Neuron (in vitro differentiated cells): Measurements from ENCODE around the gene CADPS2.

Experiments
- H2AFZ ChIP-seq: one replicate; pipeline ENCODE4 v1.6.1; 2013; ENCODE audit warnings: low read depth, mild to moderate bottlenecking, inconsistent platforms, low read length, moderate library complexity
- H3K27me3 ChIP-seq: one replicate; pipeline ENCODE4 v1.6.1; 2013; ENCODE audit warnings: low read length; ENCODE audit not compliant: insufficient read depth
- H3K36me3 ChIP-seq: one replicate; pipeline ENCODE4 v1.6.1; 2013; ENCODE audit warnings: low read length; ENCODE audit not compliant: insufficient read depth
- H3K4me1 ChIP-seq: one replicate; pipeline ENCODE4 v1.6.1; 2013; ENCODE audit warnings: low read length; ENCODE audit not compliant: insufficient read depth
- H3K4me3 ChIP-seq: 2 replicates; pipeline ENCODE4 v1.5.1; 2013; ENCODE audit warnings: mild to moderate bottlenecking, low read length, moderate library complexity
- H3K9me3 ChIP-seq: one replicate; pipeline ENCODE4 v1.6.1; 2013; ENCODE audit warnings: low read length

Gene CADPS2

GRCh38 chr7:122884186-122884585 lies 2.1 kb downstream of the CADPS2 start:
- Histone ChIP-seq H3K36me3 (no peaks in the 10 kb centered on the region), H3K4me1 (peaks cover 18% of the 10 kb centered on the region), H3K27me3 (no peaks in the 10 kb centered on the region), H3K4me3 (no peak overlapping the region), H3K9me3 (no peaks in the 10 kb centered on the region), H2AFZ (no peak overlapping the region)

GRCh38 chr7:122883049-122883680 lies 3.1 kb downstream of the CADPS2 start:
- no peaks in the 10 kb centered on the region for H3K9me3 ChIP-seq
- H3K4me3 ChIP-seq = no peak overlapping the region
- no peaks in the 10 kb centered on the region for H3K27me3 ChIP-seq
- H2AFZ ChIP-seq = no peak overlapping the region
- H3K36me3 ChIP-seq = no peaks in the 10 kb centered on the region
- H3K4me1 ChIP-seq = peaks cover 18% of the 10 kb centered on the region

- H3K9me3 ChIP-seq = no peaks in the 10 kb centered on the region
- H3K4me1 ChIP-seq = peaks cover 15% of the 10 kb centered on the region
- no peaks in the 10 kb centered on the region for H3K36me3 ChIP-seq
- H3K27me3 ChIP-seq = no peaks in the 10 kb centered on the region
- H2AFZ ChIP-seq = no peak overlapping the region
- H3K4me3 ChIP-seq = no peak overlapping the region
Observed at GRCh38 chr7:122881324-122881723, 4.9 kb downstream of the CADPS2 start.

GRCh38 chr7:122869260-122869659 lies 17.0 kb downstream of the CADPS2 start:
- Histone ChIP-seq H2AFZ (no peak overlapping the region), H3K27me3 (no peaks in the 10 kb centered on the region), H3K36me3 (no peaks in the 10 kb centered on the region), H3K4me3 (no peak overlapping the region), H3K9me3 (peaks cover 6% of the 10 kb centered on the region), H3K4me1 (no peaks in the 10 kb centered on the region)

- Histone ChIP-seq H3K4me3 (no peak overlapping the region), H3K4me1 (no peaks in the 10 kb centered on the region), H2AFZ (no peak overlapping the region), H3K36me3 (no peaks in the 10 kb centered on the region), H3K27me3 (no peaks in the 10 kb centered on the region), H3K9me3 (peaks cover 6% of the 10 kb centered on the region)
Observed at GRCh38 chr7:122867471-122867980, 18.7 kb downstream of the CADPS2 start.

- Histone ChIP-seq H2AFZ (no peak overlapping the region), H3K27me3 (no peaks in the 10 kb centered on the region), H3K4me3 (no peak overlapping the region), H3K9me3 (peaks cover 6% of the 10 kb centered on the region), H3K36me3 (no peaks in the 10 kb centered on the region), H3K4me1 (no peaks in the 10 kb centered on the region)
Observed at GRCh38 chr7:122864838-122865237, 21.4 kb downstream of the CADPS2 start.

GRCh38 chr7:122864016-122864415 lies 22.2 kb downstream of the CADPS2 start:
- Histone ChIP-seq H2AFZ (no peak overlapping the region), H3K27me3 (no peaks in the 10 kb centered on the region), H3K4me1 (no peaks in the 10 kb centered on the region), H3K9me3 (peaks cover 2% of the 10 kb centered on the region), H3K36me3 (no peaks in the 10 kb centered on the region), H3K4me3 (no peak overlapping the region)

- peaks cover 11% of the 10 kb centered on the region for H3K4me1 ChIP-seq
- no peaks in the 10 kb centered on the region for H3K27me3 ChIP-seq
- no peak overlapping the region for H3K4me3 ChIP-seq
- no peaks in the 10 kb centered on the region for H3K9me3 ChIP-seq
- H2AFZ ChIP-seq = no peak overlapping the region
- no peaks in the 10 kb centered on the region for H3K36me3 ChIP-seq
Observed at GRCh38 chr7:122858320-122858719, 27.9 kb downstream of the CADPS2 start.

- H3K4me3 ChIP-seq = no peak overlapping the region
- H3K9me3 ChIP-seq = peaks cover 3% of the 10 kb centered on the region
- H3K36me3 ChIP-seq = no peaks in the 10 kb centered on the region
- peaks cover 15% of the 10 kb centered on the region for H3K4me1 ChIP-seq
- H3K27me3 ChIP-seq = no peaks in the 10 kb centered on the region
- no peak overlapping the region for H2AFZ ChIP-seq
Observed at GRCh38 chr7:122850528-122850927, 35.7 kb downstream of the CADPS2 start.

GRCh38 chr7:122849957-122850328 lies 36.3 kb downstream of the CADPS2 start:
- H3K9me3 ChIP-seq = peaks cover 3% of the 10 kb centered on the region
- H3K36me3 ChIP-seq = no peaks in the 10 kb centered on the region
- peaks cover 10% of the 10 kb centered on the region for H3K4me1 ChIP-seq
- no peaks in the 10 kb centered on the region for H3K27me3 ChIP-seq
- H3K4me3 ChIP-seq = no peak overlapping the region
- H2AFZ ChIP-seq = no peak overlapping the region

- Histone ChIP-seq H3K36me3 (no peaks in the 10 kb centered on the region), H2AFZ (no peak overlapping the region), H3K4me3 (no peak overlapping the region), H3K4me1 (peaks cover 10% of the 10 kb centered on the region), H3K27me3 (no peaks in the 10 kb centered on the region), H3K9me3 (peaks cover 3% of the 10 kb centered on the region)
Observed at GRCh38 chr7:122849322-122849956, 36.8 kb downstream of the CADPS2 start.

- H2AFZ ChIP-seq = no peak overlapping the region
- no peaks in the 10 kb centered on the region for H3K27me3 ChIP-seq
- H3K9me3 ChIP-seq = peaks cover 3% of the 10 kb centered on the region
- no peak overlapping the region for H3K4me3 ChIP-seq
- no peaks in the 10 kb centered on the region for H3K36me3 ChIP-seq
- H3K4me1 ChIP-seq = peaks cover 10% of the 10 kb centered on the region
Observed at GRCh38 chr7:122847871-122848473, 38.3 kb downstream of the CADPS2 start.

- no peak overlapping the region for H2AFZ ChIP-seq
- H3K36me3 ChIP-seq = no peaks in the 10 kb centered on the region
- peaks cover 10% of the 10 kb centered on the region for H3K4me1 ChIP-seq
- H3K9me3 ChIP-seq = peaks cover 3% of the 10 kb centered on the region
- no peaks in the 10 kb centered on the region for H3K27me3 ChIP-seq
- H3K4me3 ChIP-seq = no peak overlapping the region
Observed at GRCh38 chr7:122846591-122846990, 39.7 kb downstream of the CADPS2 start.
